SIG-M5 (cell line): Measurements from ENCODE around the gene PIR.

Experiments used
- DNase-seq: peaks from one replicate; lab custom pipeline; 2025; lab: John Stamatoyannopoulos, UW

The PIR gene

GRCh38 chrX:15344106-15344505, 149.0 kb downstream of the PIR start:
- no peak for DNase-seq

DNA sequence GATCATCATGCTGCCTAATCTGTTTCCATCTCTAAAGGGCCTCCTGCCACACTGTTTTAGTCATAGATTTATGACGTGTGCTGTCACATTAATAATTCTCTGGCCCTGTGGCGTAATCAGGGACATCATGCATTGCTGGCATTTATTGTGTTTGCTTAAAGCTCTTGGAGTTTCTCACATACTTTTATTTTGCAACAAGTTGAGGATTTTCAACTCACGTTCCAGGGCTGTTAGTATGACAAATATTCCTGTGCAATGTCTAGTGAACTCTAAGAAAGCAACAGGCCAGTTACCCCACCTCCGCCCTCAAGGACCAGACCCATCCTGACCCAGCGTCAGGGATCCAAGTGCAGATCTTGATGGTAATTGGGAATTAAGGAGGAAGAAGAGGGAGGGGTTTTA, 150.1 kb downstream of the PIR start:
- DNase-seq, result no peak

DNA sequence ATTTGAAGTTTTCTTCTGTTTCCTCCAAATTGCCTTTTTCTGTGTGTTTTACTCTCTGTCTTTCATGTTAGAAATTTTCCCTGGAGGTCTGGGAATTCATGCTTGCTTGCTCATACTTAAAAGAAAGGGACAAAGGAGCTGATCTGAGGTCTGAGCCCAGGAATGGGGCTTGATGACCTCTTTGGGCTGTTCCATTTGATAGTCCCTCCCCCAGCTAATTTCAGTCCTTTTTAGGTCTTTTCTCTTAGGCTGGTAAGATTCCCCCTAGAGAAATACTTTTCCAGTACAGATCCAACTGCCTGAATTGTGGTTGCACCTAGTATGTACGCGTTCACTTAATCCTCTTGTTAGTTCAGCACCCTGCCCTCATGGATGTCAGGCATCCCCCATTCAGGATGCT, 152.3 kb downstream of the PIR start:
- no peak for DNase-seq

GRCh38 chrX:15336023-15336413, 157.1 kb downstream of the PIR start:
- no peak for DNase-seq

GRCh38 chrX:15335135-15336022, 157.8 kb downstream of the PIR start, which contains the start of gene PIGA:
Gene PIGA (minus strand): TSS chrX:15335523. CDS start chrX:15331930, 3,593 bp downstream.
- DNase-seq, result peak; percentile 89
